Peyer's patch (tissue), 4 donors: ENCODE measurements around the gene FBL.

Experiments used
- CTCF ChIP-seq, 6 experiments: fragments of 450-650 bp in 4 of 6; fragments of 200-600 bp in 2 of 6; sonication (generic) in 1 of 6; IDR thresholded peaks; one replicate each; pipeline ENCODE4 v1.5.1; 2017 to 2019; ENCODE audit warnings: antibody characterized with exemption in 6 of 6, mild to moderate bottlenecking in 3 of 6, moderate library complexity in 1 of 6
- POLR2A ChIP-seq, 2 donors: fragments of 450-650 bp; IDR thresholded peaks; one replicate each; pipeline ENCODE4 v1.5.1; 2017; ENCODE audit warnings: antibody characterized with exemption in 2 of 2, mild to moderate bottlenecking in 2 of 2, moderate library complexity in 2 of 2

- no peak for TF ChIP-seq CTCF (IDR thresholded peaks at IDR 0.05)
- no peak for TF ChIP-seq POLR2A (IDR thresholded peaks at IDR 0.05)
Measured at GRCh38 chr19:39850892-39851291, 4.7 kb upstream of the FBL start.
